ENCODE results near the gene EDIL3.

The EDIL3 gene

GRCh38 chr5:83946516-83946915, 438.2 kb downstream of the EDIL3 start:
- DNase-seq = no peak

GRCh38 chr5:83942155-83942554, 442.5 kb downstream of the EDIL3 start:
- DNase-seq = no peak

GRCh38 chr5:83937837-83938236, 446.8 kb downstream of the EDIL3 start:
- no peak for DNase-seq

GRCh38 chr5:83931969-83932368, 452.7 kb downstream of the EDIL3 start:
- no peak for DNase-seq

GRCh38 chr5:83927140-83927733, 457.4 kb downstream of the EDIL3 start:
- peak; percentile 46 to 58 for DNase-seq

- no peak for DNase-seq
These were observed 458.7 kb downstream of the EDIL3 start for GRCh38 chr5:83925955-83926337.

GRCh38 chr5:83925321-83925954, 459.2 kb downstream of the EDIL3 start:
- DNase-seq = no peak

- DNase-seq = no peak
These were observed 459.8 kb downstream of the EDIL3 start for GRCh38 chr5:83924891-83925290.

- no peak for DNase-seq
These were observed 460.5 kb downstream of the EDIL3 start for GRCh38 chr5:83924171-83924570.

- DNase-seq = no peak
These were observed 462.0 kb downstream of the EDIL3 start for GRCh38 chr5:83922699-83923098.

- no peak for DNase-seq
These were observed 462.9 kb downstream of the EDIL3 start for GRCh38 chr5:83921666-83922193.

GRCh38 chr5:83919071-83920041, 465.3 kb downstream of the EDIL3 start:
- no peak for DNase-seq

GRCh38 chr5:83917261-83917908, 467.3 kb downstream of the EDIL3 start:
- no peak for DNase-seq

- no peak for DNase-seq
These were observed 469.8 kb downstream of the EDIL3 start for GRCh38 chr5:83914662-83915418.

GRCh38 chr5:83914199-83914598, 470.5 kb downstream of the EDIL3 start:
- no peak for DNase-seq

- no peak for DNase-seq
These were observed 471.1 kb downstream of the EDIL3 start for GRCh38 chr5:83913593-83913992.

GRCh38 chr5:83911367-83911919, 473.2 kb downstream of the EDIL3 start:
- DNase-seq = no peak

GRCh38 chr5:83900306-83900705, 484.4 kb downstream of the EDIL3 start:
- no peak for DNase-seq

- no peak for DNase-seq
These were observed 485.2 kb downstream of the EDIL3 start for GRCh38 chr5:83899326-83899970.

- no peak for DNase-seq
These were observed 488.8 kb downstream of the EDIL3 start for GRCh38 chr5:83895860-83896259.

GRCh38 chr5:83891261-83891660, 493.4 kb downstream of the EDIL3 start:
- DNase-seq = no peak
